GM19324 (cell line): ENCODE results near the gene FEZF1.

Experiments
- ATAC-seq: cut with Tn5 transposase; IDR thresholded peaks from one replicate; pipeline ENCODE4 v1.9.1; 2021; ENCODE audit warnings: mild to moderate bottlenecking, moderate library complexity; ENCODE audit not compliant: unreplicated experiment, low FRiP score

Gene FEZF1

DNA sequence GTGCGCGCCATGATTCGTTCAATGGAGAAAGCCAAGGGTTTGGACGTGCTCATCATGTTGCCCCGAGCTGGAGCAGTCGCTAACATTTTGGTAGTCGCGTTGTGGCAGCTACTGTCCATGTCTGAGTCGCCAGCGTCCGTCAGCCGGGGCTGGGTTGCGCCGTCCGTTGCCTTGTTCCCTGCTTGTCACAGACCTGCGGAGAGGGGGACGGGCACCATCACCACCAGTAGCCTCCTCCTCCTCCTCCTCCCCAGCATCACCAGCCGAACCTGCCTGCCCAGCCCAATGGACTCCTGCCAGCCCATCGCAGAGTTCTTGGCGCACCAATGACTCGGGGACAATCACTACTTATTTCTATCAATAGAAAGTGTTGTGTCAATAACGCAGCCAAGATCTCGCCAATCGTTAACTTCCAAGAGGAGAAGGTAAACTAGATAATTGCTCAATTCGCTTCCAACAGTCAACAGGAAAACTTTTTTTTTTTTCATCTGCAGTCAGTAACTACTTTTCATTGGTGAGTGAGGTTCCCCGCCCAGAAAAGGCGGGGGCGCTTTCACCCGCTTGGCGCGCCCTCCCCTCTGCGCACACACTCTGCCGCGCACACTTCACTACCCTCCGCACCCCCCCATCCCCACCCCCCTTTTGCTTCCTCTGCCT, at the start of gene FEZF1:
TSS of gene FEZF1 (minus strand) at position 432 of the 657 bp plus-strand sequence. CDS start at position 119, 313 bp downstream.
- no peak for ATAC-seq

- no peak for ATAC-seq
Observed at GRCh38 chr7:122352454-122352853, 47.9 kb upstream of the FEZF1 start.

- ATAC-seq, result no peak
Observed at GRCh38 chr7:122350701-122351100, 46.2 kb upstream of the FEZF1 start.

DNA sequence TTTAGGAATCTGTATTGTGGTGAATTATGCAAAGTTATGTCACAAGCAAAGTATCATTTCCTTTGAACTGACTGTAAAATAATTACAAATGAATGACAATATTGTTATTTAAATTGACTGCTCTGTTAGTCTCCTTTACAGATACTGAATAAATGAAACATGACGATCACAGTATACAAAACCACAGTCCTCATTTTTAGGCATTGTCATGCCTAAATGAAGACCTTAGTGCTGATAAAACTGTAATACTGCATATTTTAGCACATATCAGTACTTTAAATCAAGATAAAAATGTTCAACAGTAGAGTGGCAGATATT, 39.7 kb upstream of the FEZF1 start:
- ATAC-seq, result no peak

DNA sequence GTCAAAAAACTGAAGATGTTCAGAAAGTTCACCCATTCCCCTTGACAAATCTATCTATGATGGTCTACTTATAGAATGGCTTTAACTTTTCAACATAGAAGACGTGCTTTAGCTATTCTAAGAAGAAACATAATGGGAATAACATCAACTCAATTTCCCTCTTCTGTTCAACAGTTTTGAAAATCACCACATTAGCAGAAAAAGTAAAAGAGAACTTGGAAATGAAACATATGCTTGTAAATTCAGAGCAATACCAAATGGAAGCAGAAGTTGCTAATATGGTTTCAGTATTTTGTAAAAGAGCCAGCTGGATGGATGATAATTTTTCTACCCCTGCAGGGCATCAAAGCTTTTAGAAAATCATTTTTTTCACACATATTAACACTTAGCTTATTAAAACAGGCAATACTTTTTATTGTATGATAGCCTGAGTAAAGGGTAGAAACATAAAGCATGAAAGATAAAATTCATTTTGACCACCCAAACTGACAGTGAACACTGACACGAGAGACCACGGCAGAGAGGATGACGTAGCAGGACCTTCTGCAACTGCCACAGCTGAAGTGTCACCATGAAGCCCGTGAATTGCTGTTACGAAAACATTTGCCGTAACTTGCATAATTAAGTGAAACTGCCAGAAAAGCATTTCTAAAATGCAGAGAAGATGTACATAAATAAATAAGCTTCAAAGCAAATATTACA, 39.2 kb upstream of the FEZF1 start:
- no peak for ATAC-seq

GRCh38 chr7:122340427-122340826, 35.9 kb upstream of the FEZF1 start:
- ATAC-seq, result no peak

GRCh38 chr7:122339145-122339904, 34.8 kb upstream of the FEZF1 start:
- ATAC-seq, result no peak

DNA sequence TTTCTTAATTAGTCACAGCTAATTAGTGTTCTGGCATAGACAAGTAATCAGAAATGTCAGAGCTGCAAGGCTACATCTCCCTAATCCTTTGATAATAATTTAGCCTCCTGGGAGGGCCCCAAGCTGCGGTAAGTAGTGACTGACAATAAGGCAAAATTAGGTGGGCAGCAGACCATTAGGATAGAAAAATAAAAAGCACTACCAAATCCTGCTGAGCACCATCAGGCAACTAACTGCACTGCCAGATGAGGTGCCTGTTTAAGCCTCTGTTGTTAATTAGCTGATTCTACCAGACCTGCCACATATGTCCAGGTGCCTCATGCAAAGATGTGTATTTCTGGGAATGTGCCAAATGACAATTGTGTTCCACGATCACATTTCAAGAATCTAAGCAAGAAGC, 32.5 kb upstream of the FEZF1 start:
- no peak for ATAC-seq

- no peak for ATAC-seq
Observed at GRCh38 chr7:122329145-122329802, 24.7 kb upstream of the FEZF1 start.

DNA sequence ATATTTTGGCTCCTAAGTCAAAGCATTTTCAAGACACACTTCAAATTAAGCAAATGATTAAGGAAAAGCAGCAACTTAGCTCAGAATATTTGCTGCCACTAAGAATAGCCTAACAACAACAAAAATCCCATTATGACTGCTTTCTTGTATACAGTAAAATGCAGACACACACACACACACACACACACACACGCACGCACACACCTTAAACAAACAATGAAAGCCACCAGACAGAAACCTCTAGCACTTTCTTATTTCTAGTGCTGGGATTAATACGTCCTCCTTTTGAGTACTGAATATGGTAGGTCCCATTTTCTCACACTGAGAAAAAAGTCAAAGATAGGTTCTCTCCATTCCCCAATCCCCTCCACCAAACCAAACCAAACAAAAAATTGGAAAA, 23.4 kb upstream of the FEZF1 start:
- ATAC-seq, result no peak

GRCh38 chr7:122316467-122317388, 12.2 kb upstream of the FEZF1 start:
- ATAC-seq, result no peak

DNA sequence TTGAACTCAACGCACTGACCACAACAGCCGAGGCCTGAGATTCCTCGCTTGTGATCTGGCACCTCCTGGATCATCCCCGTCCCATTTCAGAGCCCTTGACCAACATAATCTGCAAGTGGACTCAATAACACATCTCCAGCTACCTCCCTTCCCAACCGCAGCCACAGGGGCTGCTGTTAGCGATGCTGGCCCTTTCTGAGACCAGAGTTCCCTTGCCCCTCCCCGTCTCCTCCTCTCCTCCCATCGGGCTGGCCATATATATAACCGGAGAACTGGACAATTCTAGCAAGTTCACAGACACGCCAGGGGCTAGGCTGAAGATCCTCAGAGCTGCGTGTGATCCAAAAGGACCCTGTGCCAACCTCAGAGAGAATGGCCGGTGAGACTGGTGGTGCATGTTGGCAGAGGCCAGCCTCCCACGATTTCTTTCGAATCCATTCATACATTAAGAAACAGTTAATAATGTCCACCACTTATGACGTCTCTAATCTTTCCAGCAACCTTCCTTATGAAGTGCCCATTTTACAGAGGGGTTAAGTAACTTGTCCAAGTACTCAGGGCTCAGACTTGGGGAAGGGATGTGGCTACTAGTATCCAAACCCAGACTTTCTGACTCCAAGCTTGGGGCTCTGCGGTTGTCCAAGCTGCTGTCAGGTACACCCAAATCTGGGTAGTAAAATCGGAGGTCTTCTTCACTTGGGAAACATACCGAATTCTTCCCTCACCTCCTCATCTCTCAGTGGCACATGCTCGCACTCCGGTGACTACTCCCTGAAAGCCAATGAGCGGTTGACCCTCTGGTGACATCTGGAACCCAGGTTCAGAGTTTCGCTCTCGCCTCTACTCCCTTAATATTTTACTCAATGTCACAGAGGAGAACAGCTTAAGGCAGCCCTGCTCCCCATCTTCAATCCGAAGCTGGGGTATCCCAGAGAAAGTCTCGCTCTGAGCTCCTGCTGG, 11.2 kb upstream of the FEZF1 start:
- ATAC-seq, result no peak

GRCh38 chr7:122314284-122314683, 9.7 kb upstream of the FEZF1 start:
- no peak for ATAC-seq

DNA sequence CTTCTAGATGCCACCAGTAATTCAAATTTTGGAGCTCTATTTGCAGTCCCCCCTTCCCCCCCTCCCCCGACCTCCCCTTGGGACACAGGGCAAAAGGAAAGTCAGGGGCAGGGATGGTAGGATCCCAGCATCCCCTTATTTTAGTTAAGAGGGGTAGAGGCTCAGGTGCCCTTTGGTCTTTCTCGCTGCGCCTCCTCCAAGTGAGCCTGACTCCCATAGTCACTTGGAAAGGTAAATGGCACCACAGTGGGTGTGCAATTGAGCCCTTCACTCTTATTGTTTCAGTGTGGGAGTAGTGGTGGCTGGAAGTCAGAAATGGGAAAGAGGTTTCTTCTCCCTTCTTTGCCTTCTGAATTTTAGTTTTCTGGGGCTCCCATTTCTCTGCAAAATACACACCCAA, 8.2 kb upstream of the FEZF1 start:
- no peak for ATAC-seq

GRCh38 chr7:122311734-122312450, 7.3 kb upstream of the FEZF1 start:
- no peak for ATAC-seq

GRCh38 chr7:122311050-122311700, 6.6 kb upstream of the FEZF1 start:
- no peak for ATAC-seq

GRCh38 chr7:122310119-122311021, 5.8 kb upstream of the FEZF1 start:
- no peak for ATAC-seq
